ENCODE results near the gene XPOT.

DNA sequence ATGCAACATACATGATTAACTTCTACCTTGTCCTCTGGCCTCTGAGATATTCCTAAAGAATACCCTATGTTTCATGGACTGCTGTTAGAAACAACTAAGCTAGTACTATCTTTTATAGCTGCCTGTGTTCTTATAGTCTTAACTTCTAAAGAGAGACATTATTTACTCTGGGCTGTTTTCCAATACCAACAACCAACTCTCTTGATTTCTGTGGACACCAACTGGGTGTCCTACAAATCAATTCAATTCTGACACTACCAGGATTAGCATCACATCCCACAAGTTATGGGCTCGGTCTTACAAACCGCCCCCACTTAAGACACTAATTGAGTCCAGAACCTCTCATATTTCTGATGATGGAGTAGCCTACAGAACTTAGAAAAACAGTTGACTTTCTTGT, 8.3 kb downstream of the XPOT start:
- TF ChIP-seq CTCF (IDR thresholded peaks at IDR 0.05) = no peak
- TF ChIP-seq POLR2A (IDR thresholded peaks at IDR 0.05) = no peak
- TF ChIP-seq EP300 (IDR thresholded peaks at IDR 0.05) = no peak
- no peak for TF ChIP-seq POLR2AphosphoS5 (IDR thresholded peaks at IDR 0.05)
